ENCODE measurements around the gene MYO9A.

Gene MYO9A

DNA sequence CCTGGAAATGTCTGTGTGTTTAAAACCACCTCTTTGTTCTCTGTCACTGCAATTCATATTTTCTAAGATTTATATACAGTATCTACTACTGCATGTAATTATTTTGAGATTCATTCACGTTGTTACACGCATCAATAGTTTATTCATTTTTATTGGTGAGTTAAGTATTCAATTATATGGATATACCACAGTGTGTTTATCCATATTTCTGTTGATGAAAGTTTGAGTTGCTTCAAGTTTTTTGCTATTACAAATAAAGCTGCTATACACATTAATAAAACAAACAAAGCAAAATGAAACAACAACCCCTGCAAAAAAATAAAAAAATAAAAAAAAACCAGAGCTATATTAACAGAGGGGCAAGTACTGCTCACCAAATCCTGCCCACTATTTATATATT is 185.3 kb downstream of the MYO9A start:
- Histone ChIP-seq H4K5ac (ENCODE audit: low read length) (no peak overlapping the region), H3K9ac (ENCODE audit: low read length) (no peak overlapping the region), H4K8ac (ENCODE audit: low read depth, low read length) (no peak overlapping the region), H3K79me2 (ENCODE audit: control insufficient read depth, insufficient read depth, low read length) (no peaks in the 10 kb centered on the region), H2BK120ac (ENCODE audit: low read depth, low read length) (no peak overlapping the region), H3K79me1 (ENCODE audit: low read length) (no peaks in the 10 kb centered on the region), H3K4me2 (ENCODE audit: low read length) (no peak overlapping the region), H2BK5ac (ENCODE audit: low read length) (no peak overlapping the region), H3K56ac (ENCODE audit: low read length) (no peak overlapping the region), H3K4ac (ENCODE audit: low read depth, low read length) (no peak overlapping the region), H2AK5ac (ENCODE audit: low read length) (no peak overlapping the region), H3K27me3 (ENCODE audit: insufficient read depth, low read length, poor library complexity) (no peaks in the 10 kb centered on the region), H3K4me3 (ENCODE audit: low read length) (no peak overlapping the region), H3K18ac (ENCODE audit: low read length) (no peak overlapping the region), H3K4me1 (ENCODE audit: control insufficient read depth, low read depth, low read length) (no peaks in the 10 kb centered on the region), H3K23ac (ENCODE audit: low read length) (no peak overlapping the region), H3K27ac (ENCODE audit: low read depth, low read length) (no peak overlapping the region), H2BK15ac (replicated peaks; ENCODE audit: low read depth) (no peak overlapping the region), H3K36me3 (ENCODE audit: control insufficient read depth, insufficient read depth, low read length) (no peaks in the 10 kb centered on the region)
- no CpG with 5 or more reads among the region's 2 CpGs for WGBS (ENCODE audit: extremely low coverage, insufficient coverage, low lambda C conversion rate)
- no peak for DNase-seq

DNA sequence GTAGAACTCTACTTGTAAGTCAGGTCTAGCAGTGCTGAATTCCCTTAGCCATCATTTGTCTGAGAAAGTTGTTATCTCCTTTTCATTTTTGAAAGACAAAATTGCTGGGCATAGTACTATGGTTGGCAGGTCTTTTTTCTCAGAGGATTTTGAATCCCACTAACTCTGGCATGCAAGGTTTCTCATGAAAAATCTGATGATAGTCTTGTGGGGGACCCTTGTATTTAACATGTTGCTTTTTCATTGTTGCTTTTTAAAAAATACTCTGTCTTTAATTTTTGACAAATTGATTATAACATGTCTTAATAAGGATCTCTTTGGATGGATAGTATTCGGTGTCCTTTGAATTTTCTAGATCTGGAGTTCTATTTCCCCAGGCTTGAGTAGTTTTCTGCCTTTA is 186.7 kb downstream of the MYO9A start:
- H3K4me2 ChIP-seq (ENCODE audit: low read length) = no peak overlapping the region
- no peak overlapping the region for H3K56ac ChIP-seq (ENCODE audit: low read length)
- no peaks in the 10 kb centered on the region for H3K79me1 ChIP-seq (ENCODE audit: low read length)
- no peaks in the 10 kb centered on the region for H3K36me3 ChIP-seq (ENCODE audit: control insufficient read depth, insufficient read depth, low read length)
- H3K18ac ChIP-seq (ENCODE audit: low read length) = no peak overlapping the region
- H4K8ac ChIP-seq (ENCODE audit: low read depth, low read length) = no peak overlapping the region
- H3K9ac ChIP-seq (ENCODE audit: low read length) = no peak overlapping the region
- H2BK120ac ChIP-seq (ENCODE audit: low read depth, low read length) = no peak overlapping the region
- no peak for DNase-seq
- WGBS (ENCODE audit: extremely low coverage, insufficient coverage, low lambda C conversion rate) = no CpG with 5 or more reads among the region's 1 CpG
- no peak overlapping the region for H2BK15ac ChIP-seq (replicated peaks; ENCODE audit: low read depth)
- H3K79me2 ChIP-seq (ENCODE audit: control insufficient read depth, insufficient read depth, low read length) = no peaks in the 10 kb centered on the region
- no peak overlapping the region for H3K4me3 ChIP-seq (ENCODE audit: low read length)
- H2BK5ac ChIP-seq (ENCODE audit: low read length) = no peak overlapping the region
- no peak overlapping the region for H3K27ac ChIP-seq (ENCODE audit: low read depth, low read length)
- no peak overlapping the region for H2AK5ac ChIP-seq (ENCODE audit: low read length)
- no peak overlapping the region for H3K23ac ChIP-seq (ENCODE audit: low read length)
- H3K4me1 ChIP-seq (ENCODE audit: control insufficient read depth, low read depth, low read length) = no peaks in the 10 kb centered on the region
- H4K5ac ChIP-seq (ENCODE audit: low read length) = no peak overlapping the region
- H3K4ac ChIP-seq (ENCODE audit: low read depth, low read length) = no peak overlapping the region
- no peaks in the 10 kb centered on the region for H3K27me3 ChIP-seq (ENCODE audit: insufficient read depth, low read length, poor library complexity)

DNA sequence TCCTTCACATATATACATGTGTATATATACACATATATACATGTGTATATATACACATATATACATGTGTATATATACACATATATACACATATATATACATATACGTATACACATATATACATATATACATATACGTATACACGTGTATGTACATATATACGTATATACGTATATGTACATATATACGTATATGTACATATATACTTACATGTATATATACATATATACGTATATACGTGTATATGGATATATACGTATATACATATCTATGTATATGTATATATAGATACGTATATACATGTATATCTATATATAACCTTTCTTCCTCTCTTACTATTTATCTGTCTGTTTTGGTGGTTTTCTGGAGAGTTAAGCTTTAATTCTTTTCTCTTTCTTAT is 192.8 kb downstream of the MYO9A start:
- Histone ChIP-seq H2BK5ac (ENCODE audit: low read length) (no peak overlapping the region), H3K36me3 (ENCODE audit: control insufficient read depth, insufficient read depth, low read length) (no peaks in the 10 kb centered on the region), H3K4me1 (ENCODE audit: control insufficient read depth, low read depth, low read length) (no peaks in the 10 kb centered on the region), H3K27ac (ENCODE audit: low read depth, low read length) (no peak overlapping the region), H2BK15ac (replicated peaks; ENCODE audit: low read depth) (no peak overlapping the region), H4K8ac (ENCODE audit: low read depth, low read length) (no peak overlapping the region), H3K4ac (ENCODE audit: low read depth, low read length) (no peak overlapping the region), H2AK5ac (ENCODE audit: low read length) (no peak overlapping the region), H3K79me1 (ENCODE audit: low read length) (no peaks in the 10 kb centered on the region), H3K56ac (ENCODE audit: low read length) (no peak overlapping the region), H3K18ac (ENCODE audit: low read length) (no peak overlapping the region), H3K23ac (ENCODE audit: low read length) (no peak overlapping the region), H3K4me2 (ENCODE audit: low read length) (no peak overlapping the region), H3K27me3 (ENCODE audit: insufficient read depth, low read length, poor library complexity) (no peaks in the 10 kb centered on the region), H3K79me2 (ENCODE audit: control insufficient read depth, insufficient read depth, low read length) (no peaks in the 10 kb centered on the region), H3K9ac (ENCODE audit: low read length) (no peak overlapping the region), H3K4me3 (ENCODE audit: low read length) (no peak overlapping the region), H2BK120ac (ENCODE audit: low read depth, low read length) (no peak overlapping the region), H4K5ac (ENCODE audit: low read length) (no peak overlapping the region)
- WGBS (ENCODE audit: extremely low coverage, insufficient coverage, low lambda C conversion rate) = no CpG with 5 or more reads among the region's 10 CpGs
- no peak for DNase-seq

DNA sequence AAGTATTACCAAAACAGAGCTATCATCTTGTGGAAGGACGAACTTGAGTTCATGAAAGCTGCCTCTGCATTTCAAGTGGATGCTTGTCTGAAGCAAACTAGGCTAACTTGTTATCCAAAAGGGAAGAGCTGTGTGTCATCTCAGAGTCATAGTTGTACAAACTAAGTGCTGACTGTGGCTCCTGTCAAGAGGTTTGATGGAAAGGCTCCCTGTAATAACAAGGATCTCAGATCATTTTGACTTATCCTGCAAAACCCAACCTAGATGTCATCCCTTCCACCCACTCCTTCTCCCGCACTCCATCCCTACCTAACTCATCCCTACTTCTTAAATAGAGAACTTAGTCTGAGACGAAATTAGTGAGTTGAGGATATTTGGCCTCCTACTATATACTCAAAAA is 196.8 kb downstream of the MYO9A start:
- Histone ChIP-seq H3K23ac (ENCODE audit: low read length) (no peak overlapping the region), H3K56ac (ENCODE audit: low read length) (no peak overlapping the region), H3K79me2 (ENCODE audit: control insufficient read depth, insufficient read depth, low read length) (no peaks in the 10 kb centered on the region), H3K36me3 (ENCODE audit: control insufficient read depth, insufficient read depth, low read length) (no peaks in the 10 kb centered on the region), H2BK5ac (ENCODE audit: low read length) (no peak overlapping the region), H3K4me2 (ENCODE audit: low read length) (no peak overlapping the region), H2BK15ac (replicated peaks; ENCODE audit: low read depth) (no peak overlapping the region), H4K5ac (ENCODE audit: low read length) (no peak overlapping the region), H3K4me3 (ENCODE audit: low read length) (no peak overlapping the region), H2BK120ac (ENCODE audit: low read depth, low read length) (no peak overlapping the region), H3K18ac (ENCODE audit: low read length) (no peak overlapping the region), H3K4me1 (ENCODE audit: control insufficient read depth, low read depth, low read length) (no peaks in the 10 kb centered on the region), H3K79me1 (ENCODE audit: low read length) (no peaks in the 10 kb centered on the region), H3K9ac (ENCODE audit: low read length) (no peak overlapping the region), H3K27ac (ENCODE audit: low read depth, low read length) (no peak overlapping the region), H3K4ac (ENCODE audit: low read depth, low read length) (no peak overlapping the region), H3K27me3 (ENCODE audit: insufficient read depth, low read length, poor library complexity) (no peaks in the 10 kb centered on the region), H2AK5ac (ENCODE audit: low read length) (no peak overlapping the region), H4K8ac (ENCODE audit: low read depth, low read length) (no peak overlapping the region)
- 100% methylated on average over 1 of the region's 3 CpGs for WGBS (ENCODE audit: extremely low coverage, insufficient coverage, low lambda C conversion rate)
- DNase-seq = no peak

DNA sequence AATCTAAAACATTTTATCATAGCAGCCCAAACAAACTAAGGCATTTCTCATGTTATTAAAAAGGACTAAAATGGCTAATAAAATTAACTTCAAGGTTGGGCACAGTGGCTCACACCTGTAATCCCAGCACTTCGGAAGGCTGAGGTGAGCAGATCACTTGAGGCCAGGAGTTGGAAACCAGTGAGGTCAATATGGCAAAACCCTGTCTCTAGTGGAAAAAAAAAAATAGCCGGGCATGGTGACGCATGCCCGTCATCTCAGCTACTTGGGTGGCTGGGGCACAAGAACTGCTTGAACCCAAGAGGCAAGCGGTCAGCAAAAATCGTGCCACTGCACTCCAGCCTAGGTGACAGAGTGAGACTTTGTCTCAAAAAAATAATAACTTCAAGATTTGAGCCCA is 197.4 kb downstream of the MYO9A start:
- H3K4me2 ChIP-seq (ENCODE audit: low read length) = no peak overlapping the region
- H4K8ac ChIP-seq (ENCODE audit: low read depth, low read length) = no peak overlapping the region
- no peaks in the 10 kb centered on the region for H3K27me3 ChIP-seq (ENCODE audit: insufficient read depth, low read length, poor library complexity)
- H2BK120ac ChIP-seq (ENCODE audit: low read depth, low read length) = no peak overlapping the region
- H3K23ac ChIP-seq (ENCODE audit: low read length) = no peak overlapping the region
- no CpG with 5 or more reads among the region's 6 CpGs for WGBS (ENCODE audit: extremely low coverage, insufficient coverage, low lambda C conversion rate)
- no peaks in the 10 kb centered on the region for H3K4me1 ChIP-seq (ENCODE audit: control insufficient read depth, low read depth, low read length)
- H3K18ac ChIP-seq (ENCODE audit: low read length) = no peak overlapping the region
- H3K36me3 ChIP-seq (ENCODE audit: control insufficient read depth, insufficient read depth, low read length) = no peaks in the 10 kb centered on the region
- no peak overlapping the region for H2BK15ac ChIP-seq (replicated peaks; ENCODE audit: low read depth)
- H3K4ac ChIP-seq (ENCODE audit: low read depth, low read length) = no peak overlapping the region
- no peak overlapping the region for H2AK5ac ChIP-seq (ENCODE audit: low read length)
- H3K9ac ChIP-seq (ENCODE audit: low read length) = no peak overlapping the region
- no peaks in the 10 kb centered on the region for H3K79me1 ChIP-seq (ENCODE audit: low read length)
- no peak overlapping the region for H4K5ac ChIP-seq (ENCODE audit: low read length)
- no peaks in the 10 kb centered on the region for H3K79me2 ChIP-seq (ENCODE audit: control insufficient read depth, insufficient read depth, low read length)
- H3K4me3 ChIP-seq (ENCODE audit: low read length) = no peak overlapping the region
- no peak overlapping the region for H2BK5ac ChIP-seq (ENCODE audit: low read length)
- H3K56ac ChIP-seq (ENCODE audit: low read length) = no peak overlapping the region
- no peak for DNase-seq
- no peak overlapping the region for H3K27ac ChIP-seq (ENCODE audit: low read depth, low read length)

DNA sequence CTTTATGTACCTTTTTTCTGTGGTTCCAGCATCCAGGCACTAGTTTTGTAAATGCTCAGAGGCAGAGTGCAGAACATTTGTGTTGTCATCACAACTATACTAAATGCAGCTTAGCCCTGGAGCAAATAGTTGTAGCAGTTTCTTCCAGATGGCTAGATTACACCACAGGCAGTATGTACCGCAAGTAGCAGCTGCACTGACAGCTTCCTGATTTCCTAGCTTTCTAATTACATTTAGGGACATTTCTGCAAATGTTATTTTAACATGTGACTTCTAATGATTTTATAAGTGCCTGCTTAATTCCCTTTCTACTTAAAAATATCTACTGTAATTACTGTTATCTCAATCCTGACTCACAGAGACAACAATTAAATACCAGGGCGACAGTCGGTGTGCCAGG is 201.1 kb downstream of the MYO9A start:
- H2BK5ac ChIP-seq (ENCODE audit: low read length) = no peak overlapping the region
- H3K23ac ChIP-seq (ENCODE audit: low read length) = no peak overlapping the region
- no peak overlapping the region for H3K9ac ChIP-seq (ENCODE audit: low read length)
- no peak overlapping the region for H4K5ac ChIP-seq (ENCODE audit: low read length)
- H2BK15ac ChIP-seq (replicated peaks; ENCODE audit: low read depth) = no peak overlapping the region
- H3K18ac ChIP-seq (ENCODE audit: low read length) = no peak overlapping the region
- no peak for DNase-seq
- H2AK5ac ChIP-seq (ENCODE audit: low read length) = no peak overlapping the region
- no peak overlapping the region for H3K4me2 ChIP-seq (ENCODE audit: low read length)
- H3K79me1 ChIP-seq (ENCODE audit: low read length) = no peaks in the 10 kb centered on the region
- no peak overlapping the region for H2BK120ac ChIP-seq (ENCODE audit: low read depth, low read length)
- H3K79me2 ChIP-seq (ENCODE audit: control insufficient read depth, insufficient read depth, low read length) = no peaks in the 10 kb centered on the region
- no peaks in the 10 kb centered on the region for H3K27me3 ChIP-seq (ENCODE audit: insufficient read depth, low read length, poor library complexity)
- H4K8ac ChIP-seq (ENCODE audit: low read depth, low read length) = no peak overlapping the region
- no peaks in the 10 kb centered on the region for H3K4me1 ChIP-seq (ENCODE audit: control insufficient read depth, low read depth, low read length)
- no peaks in the 10 kb centered on the region for H3K36me3 ChIP-seq (ENCODE audit: control insufficient read depth, insufficient read depth, low read length)
- no peak overlapping the region for H3K56ac ChIP-seq (ENCODE audit: low read length)
- H3K4ac ChIP-seq (ENCODE audit: low read depth, low read length) = no peak overlapping the region
- H3K4me3 ChIP-seq (ENCODE audit: low read length) = no peak overlapping the region
- no peak overlapping the region for H3K27ac ChIP-seq (ENCODE audit: low read depth, low read length)
- no CpG with 5 or more reads among the region's 3 CpGs for WGBS (ENCODE audit: extremely low coverage, insufficient coverage, low lambda C conversion rate)

Measured in mesendoderm (in vitro differentiated cells).